HFFc6 (cell line): ENCODE measurements around the gene TRNAU1AP. TPM values are rescaled to one million over a fixed set of nuclear protein-coding genes. Genes with fewer than 3 reads are reported as not detected.
"Not testable (repeated sequence)": the region's sequence is repeated elsewhere in the genome, so short reads cannot be mapped to it uniquely, and the experiment has no call there.

Experiments
- DNase-seq: peaks from one replicate; pipeline ENCODE4 v3.0.0-alpha.2; 2018
- H3K27ac Mint-ChIP-seq: 2 replicates; pipeline ENCODE4 v1.8.0; 2020; ENCODE audit warnings: mild to moderate bottlenecking, mixed read lengths
- H3K27me3 Mint-ChIP-seq: 2 replicates; pipeline ENCODE4 v1.8.0; 2021; ENCODE audit warnings: mild to moderate bottlenecking, moderate library complexity, mixed read lengths; ENCODE audit not compliant: insufficient read depth
- H3K36me3 Mint-ChIP-seq: 2 replicates; pipeline ENCODE4 v1.8.0; 2021; ENCODE audit warnings: low read depth, mixed read lengths
- H3K4me1 Mint-ChIP-seq: 2 replicates; pipeline ENCODE4 v1.8.0; 2020; ENCODE audit warnings: low read depth, mixed read lengths
- H3K4me3 Mint-ChIP-seq: 2 replicates; pipeline ENCODE4 v1.8.0; 2020; ENCODE audit warnings: mild to moderate bottlenecking, moderate library complexity, mixed read lengths
- H3K9me3 Mint-ChIP-seq: 2 replicates; pipeline ENCODE4 v1.8.0; 2020; ENCODE audit warnings: mild to moderate bottlenecking, mixed read lengths
- CTCF ChIP-seq: fragments of 200-600 bp; sonication (generic); IDR thresholded peaks from 2 replicates; pipeline ENCODE4 v1.5.0; 2021; ENCODE audit warnings: antibody characterized with exemption, mild to moderate bottlenecking
- total RNA-seq, 6 experiments: library from RNA; stranded (reverse); fragmentation: NEBNext Ultra II Directional; extraction: Animal tissue kit (Norgen Biotek cat#: 25700); gene quantifications; 2 replicates in 1 of 6; 3 replicates in 5 of 6; pipeline ENCODE4 v1.2.3, GENCODE V29; 2021

TRNAU1AP gene
- total RNA-seq, 6 experiments from 2014 or later = 20.9 to 33.0 (median 28.2) TPM

GRCh38 chr1:28518745-28519341 lies 34.0 kb upstream of the TRNAU1AP start:
- Mint-ChIP-seq H3K9me3 (no peaks in the 10 kb centered on the region; the same call in 1 of the 2 replicates), H3K27me3 (peaks cover 23% of the 10 kb centered on the region), H3K36me3 (peaks cover 4% of the 10 kb centered on the region), H3K4me3 (peak overlapping the region; percentile 88), H3K4me1 (peaks cover 24% of the 10 kb centered on the region), H3K27ac (peak overlapping the region; percentile 80)
- TF ChIP-seq CTCF = no peak
- DNase-seq = peak; percentile 31

- no peaks in the 10 kb centered on the region; the same call in 1 of the 2 replicates for H3K9me3 Mint-ChIP-seq
- H3K27ac Mint-ChIP-seq = no peak overlapping the region
- peaks cover 24% of the 10 kb centered on the region for H3K4me1 Mint-ChIP-seq
- no peak for DNase-seq
- H3K27me3 Mint-ChIP-seq = peaks cover 10% of the 10 kb centered on the region
- H3K36me3 Mint-ChIP-seq = peaks cover 5% of the 10 kb centered on the region
- H3K4me3 Mint-ChIP-seq = peak overlapping the region; percentile 37
- TF ChIP-seq CTCF = no peak
Observed at GRCh38 chr1:28519946-28520725, 32.7 kb upstream of the TRNAU1AP start.

DNA sequence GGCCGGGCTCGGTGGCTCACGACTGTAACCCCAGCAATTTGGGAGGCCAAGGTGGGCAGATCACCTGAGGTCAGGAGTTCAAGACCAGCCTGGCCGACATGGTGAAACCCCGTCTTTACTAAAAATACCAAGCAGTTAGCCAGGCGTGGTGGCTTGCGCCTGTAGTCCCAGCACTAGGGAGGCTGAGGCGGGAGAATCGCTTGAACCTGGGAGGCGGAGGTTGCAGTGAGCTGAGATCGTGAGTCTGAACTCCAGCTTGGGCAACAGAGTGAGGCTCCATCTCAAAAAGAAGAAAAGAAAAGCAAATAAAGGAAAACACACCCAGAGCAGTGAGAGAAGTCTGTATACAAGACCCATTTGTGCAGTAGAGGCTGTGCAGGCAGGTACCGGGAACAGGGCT lies 32.1 kb upstream of the TRNAU1AP start:
- H3K27me3 Mint-ChIP-seq, H3K4me3 Mint-ChIP-seq, H3K27ac Mint-ChIP-seq, H3K9me3 Mint-ChIP-seq, DNase-seq, H3K36me3 Mint-ChIP-seq: not testable (repeated sequence)
- H3K4me1 Mint-ChIP-seq = peaks cover 28% of the 10 kb centered on the region

DNA sequence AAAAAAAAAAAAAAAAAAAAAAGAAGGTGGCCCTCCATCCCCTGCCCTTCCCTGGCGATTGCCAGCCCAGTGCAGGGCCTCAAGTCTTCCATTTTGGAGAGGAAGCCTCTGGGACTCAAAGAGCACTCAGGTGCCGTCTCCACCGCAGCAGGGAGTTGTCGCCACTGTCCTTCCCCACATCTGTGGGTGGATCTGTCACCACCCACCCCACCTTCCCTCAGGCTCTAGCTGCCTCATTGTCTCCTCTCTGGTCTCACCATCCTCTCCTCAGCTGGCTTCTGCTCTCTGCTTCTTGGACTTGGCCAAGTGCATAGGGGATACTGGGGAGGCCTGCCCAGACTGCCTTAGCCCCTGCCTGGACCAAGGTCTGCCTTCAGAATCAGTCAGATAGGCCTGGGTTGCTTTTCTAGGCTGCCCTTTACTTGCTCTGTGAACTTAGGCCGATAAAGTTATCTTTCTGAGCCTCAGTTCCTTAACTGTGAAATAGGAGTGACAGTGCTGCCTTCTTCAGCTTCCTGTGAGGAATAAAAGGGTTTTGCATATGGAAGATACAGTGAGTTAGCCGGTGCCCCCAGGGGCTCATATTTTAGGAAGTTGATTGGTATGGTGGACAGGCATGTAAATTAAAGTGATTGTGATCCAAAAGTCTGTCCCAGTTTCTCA lies 31.3 kb upstream of the TRNAU1AP start:
- Mint-ChIP-seq H3K4me1 (peaks cover 35% of the 10 kb centered on the region), H3K27me3 (peaks cover 6% of the 10 kb centered on the region; the same call in 1 of the 2 replicates), H3K9me3 (no peaks in the 10 kb centered on the region), H3K27ac (no peak overlapping the region), H3K36me3 (peaks cover 5% of the 10 kb centered on the region), H3K4me3 (no peak overlapping the region)
- no peak for TF ChIP-seq CTCF
- DNase-seq = no peak

- DNase-seq, H3K36me3 Mint-ChIP-seq, H3K27me3 Mint-ChIP-seq, H3K27ac Mint-ChIP-seq, H3K4me3 Mint-ChIP-seq, H3K9me3 Mint-ChIP-seq: not testable (repeated sequence)
- peaks cover 37% of the 10 kb centered on the region for H3K4me1 Mint-ChIP-seq
Observed at GRCh38 chr1:28522537-28522936, 30.3 kb upstream of the TRNAU1AP start.

GRCh38 chr1:28525002-28525642 lies 27.8 kb upstream of the TRNAU1AP start:
- H3K27ac Mint-ChIP-seq, H3K4me3 Mint-ChIP-seq: not testable (repeated sequence)

More at GRCh38 chr1:28525002-28525642, 27.8 kb upstream of the TRNAU1AP start:
- H3K27me3 Mint-ChIP-seq, H3K36me3 Mint-ChIP-seq, DNase-seq, H3K9me3 Mint-ChIP-seq: not testable (repeated sequence)
- H3K4me1 Mint-ChIP-seq = peaks cover 25% of the 10 kb centered on the region
